HCT116 (cell line): Measurements from ENCODE around the gene HNRNPUL2. TPM values are rescaled to one million over a fixed set of nuclear protein-coding genes. Genes with fewer than 3 reads are reported as not detected.

Experiments
- ATAC-seq: fragments of 200-7000 bp; cut with Tn5 transposase; 2 replicates; pipeline ENCODE4 v1.9.1; 2020; ENCODE audit warnings: mild to moderate bottlenecking, moderate library complexity
- BruUV-seq: library from RNA; stranded (reverse); fragments of 400-500 nt; replicated peaks from 2 replicates; lab custom pipeline; 2021; lab: Mats Ljungman, UMichigan
- CTCF ChIA-PET: fragments of 300-600 bp; sonication (Branson Sonifier 250); formaldehyde crosslinking; loops from one replicate; lab custom pipeline; 2021; ENCODE audit warnings: antibody characterized with exemption; lab: Charles Lee
- POLR2A ChIA-PET: fragments of 300-600, 350-600 bp; sonication (Branson Sonifier 250); formaldehyde crosslinking; loops from one replicate; lab custom pipeline; 2021; ENCODE audit warnings: antibody characterized with exemption; lab: Charles Lee
- RAD21 ChIA-PET, 2 experiments: fragments of 300-600 bp; sonication (Branson Sonifier 250); formaldehyde crosslinking; loops; one replicate each; lab custom pipeline; 2023; ENCODE audit warnings: low total read pairs in 2 of 2; ENCODE audit not compliant: uncharacterized antibody in 2 of 2, unreplicated experiment in 2 of 2, low non-redundant PET in 1 of 2; lab: Charles Lee
- DNase-seq: peaks from one replicate; pipeline ENCODE4 v3.0.0-alpha.2; 2010; ENCODE audit warnings: low read depth, low spot score
- H2AFZ ChIP-seq: fragments of 200-600 bp; shearing (Covaris generic), sonication (generic); 2 replicates; pipeline ENCODE4 v1.6.1; 2017; ENCODE audit warnings: low read depth, mixed run types, mixed read lengths, antibody characterized with exemption, low read length; ENCODE audit not compliant: poor library complexity, severe bottlenecking
- H3K27ac ChIP-seq: 2 replicates; pipeline ENCODE4 v1.5.1; 2012; ENCODE audit warnings: low read depth, low read length
- H3K27me3 ChIP-seq: fragments of 200-600 bp; sonication (generic); 2 replicates; pipeline ENCODE4 v1.6.1; 2016; ENCODE audit warnings: mixed run types, low read length, mixed read lengths; ENCODE audit not compliant: insufficient read depth
- H3K36me3 ChIP-seq, 2 experiments: fragments of 200-500 bp in 1 of 2; fragments of 200-600 bp in 1 of 2; sonication (Bioruptor generic) in 1 of 2; sonication (generic) in 1 of 2; 2 replicates each; pipeline versions ENCODE4 v1.5.1 to v1.6.1; 2014 to 2016; ENCODE audit warnings: low read length in 2 of 2, inconsistent platforms in 1 of 2, mixed read lengths in 1 of 2, mixed run types in 1 of 2; ENCODE audit not compliant: insufficient read depth in 2 of 2, control insufficient read depth in 1 of 2
- H3K4me1 ChIP-seq, 2 experiments: fragments of 200-600 bp in 1 of 2; sonication (generic) in 1 of 2; 2 replicates each; pipeline versions ENCODE4 v1.5.1 to v1.6.1; 2012 to 2017; ENCODE audit warnings: low read length in 2 of 2, inconsistent platforms in 1 of 2, mild to moderate bottlenecking in 1 of 2, mixed read lengths in 1 of 2, mixed run types in 1 of 2, moderate library complexity in 1 of 2; ENCODE audit not compliant: insufficient read depth in 2 of 2, control insufficient read depth in 1 of 2
- H3K4me2 ChIP-seq: fragments of 200-600 bp; sonication (generic); 2 replicates; pipeline ENCODE4 v1.6.1; 2017; ENCODE audit warnings: mixed run types, low read length, mixed read lengths
- H3K4me3 ChIP-seq, 2 experiments: fragments of 200-600 bp in 1 of 2; sonication (generic) in 1 of 2; replicated peaks in 1 of 2; 2 replicates each; pipeline ENCODE4 v1.5.1; 2011 to 2016; ENCODE audit warnings: low read length in 2 of 2, control low read depth in 1 of 2, low read depth in 1 of 2, mild to moderate bottlenecking in 1 of 2, mixed read lengths in 1 of 2, mixed run types in 1 of 2
- H3K79me2 ChIP-seq: fragments of 200-600 bp; sonication (generic); 2 replicates; pipeline ENCODE4 v1.6.1; 2017; ENCODE audit warnings: mild to moderate bottlenecking, mixed run types, low read length, moderate library complexity, mixed read lengths; ENCODE audit not compliant: insufficient read depth
- H3K9ac ChIP-seq: fragments of 200-600 bp; sonication (generic); 2 replicates; pipeline ENCODE4 v1.6.1; 2016; ENCODE audit warnings: low read length, mixed read lengths
- H3K9me2 ChIP-seq: fragments of 200-600 bp; sonication (generic), shearing (Covaris generic); 2 replicates; pipeline ENCODE4 v1.6.1; 2017; ENCODE audit warnings: mixed run types, mild to moderate bottlenecking, moderate library complexity; ENCODE audit not compliant: insufficient read depth
- H3K9me3 ChIP-seq, 2 experiments: fragments of 200-500 bp in 1 of 2; fragments of 200-600 bp in 1 of 2; sonication (Bioruptor generic) in 1 of 2; sonication (generic) in 1 of 2; 2 replicates each; pipeline ENCODE4 v1.6.1; 2014 to 2017; ENCODE audit warnings: low read length in 2 of 2, mixed read lengths in 2 of 2, inconsistent platforms in 1 of 2, low read depth in 1 of 2, mild to moderate bottlenecking in 1 of 2, mixed run types in 1 of 2, moderate library complexity in 1 of 2; ENCODE audit not compliant: control insufficient read depth in 1 of 2, insufficient read depth in 1 of 2
- H4K20me1 ChIP-seq: fragments of 200-600 bp; sonication (generic), shearing (Covaris generic); 2 replicates; pipeline ENCODE4 v1.6.1; 2017; ENCODE audit warnings: mixed run types, mild to moderate bottlenecking, moderate library complexity; ENCODE audit not compliant: insufficient read depth
- EGR1 ChIP-seq: IDR thresholded peaks from 2 replicates; pipeline ENCODE4 v1.6.1; 2012; ENCODE audit warnings: low read depth
- ELF1 ChIP-seq: IDR thresholded peaks from 2 replicates; pipeline ENCODE4 v1.6.1; 2012; ENCODE audit warnings: low read depth, borderline replicate concordance
- FOSL1 ChIP-seq: IDR thresholded peaks from 2 replicates; pipeline ENCODE4 v1.6.1; 2012; ENCODE audit warnings: low read depth
- POLR2A ChIP-seq: IDR thresholded peaks from 2 replicates; pipeline ENCODE4 v1.7.0; 2011; ENCODE audit warnings: borderline replicate concordance; ENCODE audit not compliant: insufficient read depth, insufficient read length; ENCODE audit errors: extremely low read depth
- POLR2AphosphoS5 ChIP-seq: IDR thresholded peaks from 2 replicates; pipeline ENCODE4 v1.6.1; 2011; ENCODE audit warnings: mild to moderate bottlenecking, low read depth, low read length, moderate library complexity
- SP1 ChIP-seq: IDR thresholded peaks from 2 replicates; pipeline ENCODE4 v1.6.1; 2012; ENCODE audit warnings: low read depth
- SRF ChIP-seq: IDR thresholded peaks from 2 replicates; pipeline ENCODE4 v1.6.1; 2012; ENCODE audit warnings: low read depth
- YY1 ChIP-seq: IDR thresholded peaks from 2 replicates; pipeline ENCODE4 v1.6.1; 2011; ENCODE audit warnings: low read length, low read depth, moderate library complexity, mild to moderate bottlenecking; ENCODE audit not compliant: insufficient replicate concordance; ENCODE audit errors: extremely low read depth
- ZFX ChIP-seq: fragments of 450-650 bp; IDR thresholded peaks from 2 replicates; pipeline ENCODE4 v1.6.1; 2017
- intact Hi-C: fragments of 100-400 bp; cut with micrococcal nuclease; formaldehyde crosslinking; loops from 2 replicates; pipeline ENCODE4 v1.10.0; 2022
- total RNA-seq: library from RNA; stranded (reverse); gene quantifications from one replicate; pipeline ENCODE4 v1.2.1, GENCODE V29; 2021; ENCODE audit not compliant: unreplicated experiment
- TF ChIP-seq, protein P1 (sequence below): IDR thresholded peaks from 2 replicates; pipeline ENCODE4 v1.6.1; 2012; ENCODE audit warnings: low read depth

Gene HNRNPUL2
- total RNA-seq, 1 experiment from 2014 or later, result 45.8 TPM

DNA sequence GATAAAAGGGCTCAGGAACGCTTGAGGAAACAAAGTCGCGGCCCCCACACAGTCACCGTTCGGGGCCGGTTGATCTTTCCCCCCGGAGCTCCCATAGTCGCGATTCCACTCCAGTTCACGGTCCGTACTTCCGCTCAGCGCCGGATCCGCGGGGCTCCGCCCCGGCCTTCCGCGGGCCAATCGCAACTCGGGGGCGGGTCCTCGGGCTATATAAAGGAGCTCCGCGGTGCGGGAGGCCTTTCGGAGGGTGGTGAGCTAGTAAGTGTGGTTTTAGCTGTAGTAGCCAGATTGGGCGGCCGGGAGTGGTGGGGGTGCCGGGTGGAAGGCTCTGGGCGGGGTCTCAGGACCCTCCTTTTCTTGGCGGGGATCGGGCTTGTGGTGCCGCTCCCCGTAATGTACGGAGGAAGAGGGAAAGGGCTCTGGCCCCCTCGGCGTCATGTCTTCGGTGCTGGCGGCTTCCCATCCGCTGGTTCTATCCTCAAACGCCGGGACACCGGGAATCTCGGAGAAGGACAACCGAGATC is 62.1 kb downstream of the HNRNPUL2 start, which contains the start of the genes C11orf98 and CSKMT:
Gene C11orf98 (minus strand): TSS at position 136 of the 524 bp plus-strand sequence. CDS start 41 bp downstream, at position 95.
Gene CSKMT (plus strand): TSS at position 238 of the 524 bp plus-strand sequence. CDS start 568 bp downstream, outside the sequence.
- Histone ChIP-seq H3K9me3 (no peaks in the 10 kb centered on the region), H3K79me2 (peaks cover 56% of the 10 kb centered on the region), H3K27ac (peak within 1 kb of the TSS; percentile 96), H3K4me3 (peak within 1 kb of the TSS; percentile 99), H3K36me3 (peaks cover 11 to 32% of the 10 kb centered on the region in 2 experiments; a peak in 3 of 4 replicates), H3K9me2 (no peaks in the 10 kb centered on the region), H2AFZ (no peak within 1 kb of the TSS), H3K4me1 (peaks cover 24 to 43% of the 10 kb centered on the region in 2 experiments; a peak in 3 of 4 replicates), H3K9ac (peak within 1 kb of the TSS; percentile 100), H4K20me1 (no peaks in the 10 kb centered on the region), H3K4me2 (peak within 1 kb of the TSS; percentile 98), H3K27me3 (no peaks in the 10 kb centered on the region)
- RAD21 ChIA-PET, result interaction anchor here in 1 of 2 experiments (1.7 kb wide), 1 partner anchor 12 kb away, joined by 6 read pairs; the partner anchor contains the start of gene INTS5
- intact Hi-C loops, result no loop called here
- CTCF ChIA-PET, result interaction anchor here (0.6 to 1.9 kb wide), 8 partner anchors 10 to 327 kb away, joined by 3 to 6 read pairs (median 4); partner anchors contain the start of genes INTS5 and TUT1
- POLR2A ChIA-PET, result interaction anchor here (0.7 to 8.9 kb wide), 40 partner anchors 9 to 1523 kb away, joined by 3 to 195 read pairs (median 5); partner anchors contain the start of genes B3GAT3, EEF1G, GANAB and HNRNPUL2
- peak; percentile 82 for TF ChIP-seq YY1
- peak; percentile 100 for TF ChIP-seq POLR2AphosphoS5
- peak; percentile 99 for TF ChIP-seq POLR2A
- no peak for TF ChIP-seq ELF1
- peak; percentile 70; the same call in 1 of the 2 replicates for TF ChIP-seq ZFX
- DNase-seq (peak; percentile 84), ATAC-seq (peak; percentile 81)
- TSS peak; percentile 85 for BruUV-seq

DNA sequence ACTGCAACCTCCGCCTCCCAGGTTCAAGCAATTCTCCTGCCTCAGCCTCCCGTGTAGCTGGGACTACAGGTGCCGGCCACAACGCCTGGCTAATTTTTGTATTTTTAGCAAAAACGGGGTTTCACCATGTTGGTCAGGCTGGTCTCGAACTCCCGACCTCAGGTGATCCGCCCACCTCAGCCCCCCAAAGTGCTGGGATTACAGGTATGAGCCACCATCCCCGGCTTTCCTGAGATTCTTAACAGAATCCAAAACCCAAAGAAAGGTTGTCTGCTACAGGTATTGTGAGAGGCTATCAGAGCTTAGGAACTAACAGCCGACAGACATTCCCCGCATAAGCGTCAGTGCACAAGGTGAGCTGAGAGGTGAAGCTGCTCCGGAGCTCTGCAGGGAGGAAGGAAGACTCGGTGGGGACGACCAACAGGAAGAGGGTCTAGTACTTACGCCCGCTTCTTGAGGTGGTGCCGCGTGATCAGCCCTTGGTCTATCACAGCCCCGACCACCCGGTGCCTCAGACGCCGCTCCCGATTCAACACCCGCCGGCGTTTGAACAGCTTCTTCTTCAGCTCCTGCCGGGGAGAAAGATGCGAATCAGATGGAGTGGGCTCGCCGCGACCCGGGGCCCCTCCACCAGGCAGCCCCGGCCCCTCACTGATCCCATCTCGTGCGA is 62.7 kb downstream of the HNRNPUL2 start:
- intact Hi-C loops, result no loop called here
- ChIA-PET POLR2A (interaction anchor here (0.7 to 8.9 kb wide), 37 partner anchors 10 to 271 kb away, joined by 3 to 195 read pairs (median 5); partner anchors contain the start of genes B3GAT3, EEF1G, GANAB and HNRNPUL2), RAD21 (interaction anchor here in 1 of 2 experiments (1.7 kb wide), 1 partner anchor 11 kb away, joined by 6 read pairs; the partner anchor contains the start of gene INTS5), CTCF (interaction anchor here (0.8 to 1.9 kb wide), 8 partner anchors 10 to 240 kb away, joined by 3 to 6 read pairs (median 4); partner anchors contain the start of genes INTS5 and TUT1)
- H3K4me1 ChIP-seq, result peaks cover 18 to 37% of the 10 kb centered on the region in 2 experiments; a peak in 3 of 4 replicates
- H3K27ac ChIP-seq, result peak overlapping the region; percentile 96
- H3K4me3 ChIP-seq, result peak overlapping the region; percentile 99
- H3K4me2 ChIP-seq, result peak overlapping the region; percentile 98
- peak; percentile 41 for ATAC-seq
- H3K9me3 ChIP-seq, result no peaks in the 10 kb centered on the region
- TSS peak; percentile 76 for BruUV-seq
- no peak for DNase-seq
- no peak overlapping the region for H2AFZ ChIP-seq
- peaks cover 11 to 32% of the 10 kb centered on the region in 2 experiments; a peak in 3 of 4 replicates for H3K36me3 ChIP-seq
- no peaks in the 10 kb centered on the region for H3K9me2 ChIP-seq
- peaks cover 50% of the 10 kb centered on the region for H3K79me2 ChIP-seq
- H4K20me1 ChIP-seq, result no peaks in the 10 kb centered on the region
- peak overlapping the region; percentile 100 for H3K9ac ChIP-seq
- H3K27me3 ChIP-seq, result no peaks in the 10 kb centered on the region
- TF ChIP-seq SRF (no peak), POLR2AphosphoS5 (no peak), SP1 (no peak), FOSL1 (no peak), POLR2A (no peak), EGR1 (no peak), ELF1 (no peak)
- TF ChIP-seq, protein P1, sequence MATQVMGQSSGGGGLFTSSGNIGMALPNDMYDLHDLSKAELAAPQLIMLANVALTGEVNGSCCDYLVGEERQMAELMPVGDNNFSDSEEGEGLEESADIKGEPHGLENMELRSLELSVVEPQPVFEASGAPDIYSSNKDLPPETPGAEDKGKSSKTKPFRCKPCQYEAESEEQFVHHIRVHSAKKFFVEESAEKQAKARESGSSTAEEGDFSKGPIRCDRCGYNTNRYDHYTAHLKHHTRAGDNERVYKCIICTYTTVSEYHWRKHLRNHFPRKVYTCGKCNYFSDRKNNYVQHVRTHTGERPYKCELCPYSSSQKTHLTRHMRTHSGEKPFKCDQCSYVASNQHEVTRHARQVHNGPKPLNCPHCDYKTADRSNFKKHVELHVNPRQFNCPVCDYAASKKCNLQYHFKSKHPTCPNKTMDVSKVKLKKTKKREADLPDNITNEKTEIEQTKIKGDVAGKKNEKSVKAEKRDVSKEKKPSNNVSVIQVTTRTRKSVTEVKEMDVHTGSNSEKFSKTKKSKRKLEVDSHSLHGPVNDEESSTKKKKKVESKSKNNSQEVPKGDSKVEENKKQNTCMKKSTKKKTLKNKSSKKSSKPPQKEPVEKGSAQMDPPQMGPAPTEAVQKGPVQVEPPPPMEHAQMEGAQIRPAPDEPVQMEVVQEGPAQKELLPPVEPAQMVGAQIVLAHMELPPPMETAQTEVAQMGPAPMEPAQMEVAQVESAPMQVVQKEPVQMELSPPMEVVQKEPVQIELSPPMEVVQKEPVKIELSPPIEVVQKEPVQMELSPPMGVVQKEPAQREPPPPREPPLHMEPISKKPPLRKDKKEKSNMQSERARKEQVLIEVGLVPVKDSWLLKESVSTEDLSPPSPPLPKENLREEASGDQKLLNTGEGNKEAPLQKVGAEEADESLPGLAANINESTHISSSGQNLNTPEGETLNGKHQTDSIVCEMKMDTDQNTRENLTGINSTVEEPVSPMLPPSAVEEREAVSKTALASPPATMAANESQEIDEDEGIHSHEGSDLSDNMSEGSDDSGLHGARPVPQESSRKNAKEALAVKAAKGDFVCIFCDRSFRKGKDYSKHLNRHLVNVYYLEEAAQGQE, result no peak
